ENCODE data around the gene CAMTA1.

Gene CAMTA1

DNA sequence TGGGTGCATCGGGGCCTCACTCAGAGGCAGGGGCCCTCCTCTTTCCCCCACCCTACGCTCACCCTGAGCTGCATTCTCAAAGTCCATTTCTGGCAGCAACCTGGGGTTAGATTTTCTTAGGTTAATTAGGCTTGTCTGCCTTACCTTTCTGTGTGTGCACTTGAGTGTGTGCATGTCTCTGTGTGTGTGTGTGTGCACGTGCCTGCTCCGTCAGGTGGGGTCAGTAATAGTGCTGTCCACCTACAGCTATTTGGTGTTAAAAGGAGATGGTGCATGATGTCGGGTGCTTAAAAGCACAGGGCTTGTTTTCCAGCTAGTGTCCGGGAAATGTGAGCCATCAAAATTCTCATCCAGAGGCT, 257.9 kb downstream of the CAMTA1 start:
- TF ChIP-seq, protein P1, sequence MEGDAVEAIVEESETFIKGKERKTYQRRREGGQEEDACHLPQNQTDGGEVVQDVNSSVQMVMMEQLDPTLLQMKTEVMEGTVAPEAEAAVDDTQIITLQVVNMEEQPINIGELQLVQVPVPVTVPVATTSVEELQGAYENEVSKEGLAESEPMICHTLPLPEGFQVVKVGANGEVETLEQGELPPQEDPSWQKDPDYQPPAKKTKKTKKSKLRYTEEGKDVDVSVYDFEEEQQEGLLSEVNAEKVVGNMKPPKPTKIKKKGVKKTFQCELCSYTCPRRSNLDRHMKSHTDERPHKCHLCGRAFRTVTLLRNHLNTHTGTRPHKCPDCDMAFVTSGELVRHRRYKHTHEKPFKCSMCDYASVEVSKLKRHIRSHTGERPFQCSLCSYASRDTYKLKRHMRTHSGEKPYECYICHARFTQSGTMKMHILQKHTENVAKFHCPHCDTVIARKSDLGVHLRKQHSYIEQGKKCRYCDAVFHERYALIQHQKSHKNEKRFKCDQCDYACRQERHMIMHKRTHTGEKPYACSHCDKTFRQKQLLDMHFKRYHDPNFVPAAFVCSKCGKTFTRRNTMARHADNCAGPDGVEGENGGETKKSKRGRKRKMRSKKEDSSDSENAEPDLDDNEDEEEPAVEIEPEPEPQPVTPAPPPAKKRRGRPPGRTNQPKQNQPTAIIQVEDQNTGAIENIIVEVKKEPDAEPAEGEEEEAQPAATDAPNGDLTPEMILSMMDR (IDR thresholded peaks at IDR 0.05; ENCODE audit: insufficient read depth, low read length, poor library complexity, severe bottlenecking) = no peak
- TF ChIP-seq EZH2phosphoT487 (conservative IDR thresholded peaks at IDR 0.05; ENCODE audit: low read length) = no peak
- H3K9me3 ChIP-seq (ENCODE audit: insufficient read depth, low read length) = no peaks in the 10 kb centered on the region

DNA sequence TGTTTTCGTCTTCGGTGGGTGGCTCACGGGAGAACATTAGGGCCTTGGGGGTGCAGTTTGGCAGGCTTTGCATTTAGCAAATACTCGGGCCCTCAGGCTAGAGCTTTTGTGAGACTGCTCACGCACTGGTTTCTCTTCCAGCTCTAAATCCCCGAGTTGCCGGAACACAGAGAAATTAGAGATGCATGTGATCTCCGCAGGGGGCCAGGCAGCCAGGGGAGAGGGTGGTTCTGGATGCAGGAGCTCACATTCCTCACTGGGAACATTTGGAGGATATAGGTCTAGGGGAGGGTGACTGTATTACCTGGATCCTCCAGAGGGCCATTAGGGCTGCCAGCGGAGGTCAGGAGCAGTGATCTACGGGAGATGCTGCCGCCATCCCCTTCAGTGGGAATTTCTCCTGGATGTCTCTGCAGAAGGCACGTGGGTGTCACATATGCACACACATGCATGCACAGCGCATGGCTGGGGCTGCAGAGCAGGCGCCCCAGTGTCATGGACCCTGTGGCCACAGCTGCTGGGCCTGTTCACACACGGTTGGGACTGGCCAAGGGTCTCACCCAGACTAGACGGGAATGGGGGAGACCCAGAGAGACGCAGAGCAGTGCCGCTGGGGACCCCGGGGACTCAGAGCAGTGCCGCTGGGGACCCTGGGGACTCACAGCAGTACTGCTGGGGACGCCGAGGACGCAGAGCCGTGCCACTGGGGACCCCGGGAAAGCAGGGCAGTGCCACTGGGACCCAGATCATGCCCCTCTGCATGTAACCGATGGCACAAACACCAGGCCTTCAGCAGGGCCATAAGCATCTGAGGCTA, 258.7 kb downstream of the CAMTA1 start:
- Histone ChIP-seq H3K9me3 (ENCODE audit: insufficient read depth, low read length) (no peaks in the 10 kb centered on the region), H4K20me1 (ENCODE audit: low read depth, low read length) (no peaks in the 10 kb centered on the region), H3K27ac (ENCODE audit: low read depth, low read length) (no peak overlapping the region), H3F3A (ENCODE audit: insufficient read depth) (no peaks in the 10 kb centered on the region), H2AFZ (ENCODE audit: low read depth, low read length, severe bottlenecking) (no peak overlapping the region), H3K4me2 (ENCODE audit: low read depth, low read length, poor library complexity, severe bottlenecking) (no peak overlapping the region), H3K9me2 (replicated peaks; ENCODE audit: insufficient read depth, low read length) (no peaks in the 10 kb centered on the region), H3K79me2 (ENCODE audit: insufficient read depth, low read length) (no peaks in the 10 kb centered on the region), H3K9ac (ENCODE audit: low read length) (no peak overlapping the region), H3K36me3 (ENCODE audit: low read length) (no peaks in the 10 kb centered on the region), H3K4me3 (ENCODE audit: insufficient read depth, low read length, poor library complexity, severe bottlenecking) (no peak overlapping the region), H3K27me3 (ENCODE audit: low read length) (no peaks in the 10 kb centered on the region)
- no peak for TF ChIP-seq EZH2phosphoT487 (conservative IDR thresholded peaks at IDR 0.05; ENCODE audit: low read length)
- TF ChIP-seq, protein P1 (IDR thresholded peaks at IDR 0.05; ENCODE audit: insufficient read depth, low read length, poor library complexity, severe bottlenecking) = no peak

More for the DNA sequence above, 257.9 kb downstream of the CAMTA1 start:
- Histone ChIP-seq H3K9ac (ENCODE audit: low read length) (no peak overlapping the region), H3K27me3 (ENCODE audit: low read length) (no peaks in the 10 kb centered on the region), H3K27ac (ENCODE audit: low read depth, low read length) (no peak overlapping the region), H3F3A (ENCODE audit: insufficient read depth) (no peaks in the 10 kb centered on the region), H3K9me2 (replicated peaks; ENCODE audit: insufficient read depth, low read length) (no peaks in the 10 kb centered on the region), H3K4me2 (ENCODE audit: low read depth, low read length, poor library complexity, severe bottlenecking) (no peak overlapping the region), H3K36me3 (ENCODE audit: low read length) (no peaks in the 10 kb centered on the region), H3K79me2 (ENCODE audit: insufficient read depth, low read length) (no peaks in the 10 kb centered on the region), H2AFZ (ENCODE audit: low read depth, low read length, severe bottlenecking) (no peak overlapping the region), H3K4me3 (ENCODE audit: insufficient read depth, low read length, poor library complexity, severe bottlenecking) (no peak overlapping the region), H4K20me1 (ENCODE audit: low read depth, low read length) (0 out of 2 replicates have a peak, but pooled peaks cover 2% of the 10 kb centered on the region)

DNA sequence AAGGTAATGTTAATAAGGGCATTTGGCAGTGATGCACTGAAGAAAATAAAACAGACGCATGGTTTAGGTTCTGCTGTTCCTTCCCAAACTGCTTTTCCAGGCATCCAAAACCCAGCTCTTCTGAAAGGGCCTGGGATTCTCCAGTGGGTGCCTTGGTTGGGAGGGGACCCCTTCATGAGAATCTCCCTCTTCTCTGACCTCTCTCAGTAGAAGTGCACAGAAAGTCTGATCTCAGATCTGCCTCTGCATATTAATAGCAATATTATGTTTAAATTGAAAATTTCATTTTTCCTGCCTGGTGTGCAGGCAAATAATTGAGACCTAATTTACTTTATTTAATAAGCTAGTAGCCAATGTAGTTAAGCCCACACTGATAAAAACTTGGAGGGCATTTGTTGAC, 260.6 kb downstream of the CAMTA1 start:
- H3F3A ChIP-seq (ENCODE audit: insufficient read depth) = no peaks in the 10 kb centered on the region
- no peaks in the 10 kb centered on the region for H3K79me2 ChIP-seq (ENCODE audit: insufficient read depth, low read length)
- no peak overlapping the region for H3K27ac ChIP-seq (ENCODE audit: low read depth, low read length)
- TF ChIP-seq, protein P1 (IDR thresholded peaks at IDR 0.05; ENCODE audit: insufficient read depth, low read length, poor library complexity, severe bottlenecking) = no peak
- no peak for TF ChIP-seq EZH2phosphoT487 (conservative IDR thresholded peaks at IDR 0.05; ENCODE audit: low read length)
- no peaks in the 10 kb centered on the region for H3K9me3 ChIP-seq (ENCODE audit: insufficient read depth, low read length)
- H3K4me3 ChIP-seq (ENCODE audit: insufficient read depth, low read length, poor library complexity, severe bottlenecking) = no peak overlapping the region
- H4K20me1 ChIP-seq (ENCODE audit: low read depth, low read length) = no peaks in the 10 kb centered on the region
- H3K9ac ChIP-seq (ENCODE audit: low read length) = no peak overlapping the region
- H3K4me2 ChIP-seq (ENCODE audit: low read depth, low read length, poor library complexity, severe bottlenecking) = no peak overlapping the region
- H3K36me3 ChIP-seq (ENCODE audit: low read length) = no peaks in the 10 kb centered on the region
- no peaks in the 10 kb centered on the region for H3K9me2 ChIP-seq (replicated peaks; ENCODE audit: insufficient read depth, low read length)
- no peaks in the 10 kb centered on the region for H3K27me3 ChIP-seq (ENCODE audit: low read length)
- no peak overlapping the region for H2AFZ ChIP-seq (ENCODE audit: low read depth, low read length, severe bottlenecking)

Measured in SU-DHL-6 (cell line).